GM13977 (cell line): ENCODE measurements around the gene EDIL3.

ENCODE experiments used
- DNase-seq: peaks from one replicate; pipeline ENCODE4 v3.0.0; 2012; ENCODE audit warnings: low spot score
- in situ Hi-C: fragments of 300-500 bp; cut with MboI; formaldehyde crosslinking; loops from one replicate; pipeline ENCODE4 v1.12.0; 2022; ENCODE audit warnings: low sequenced_read_pairs, low pct_unique_long_range_greater_than_20kb, mixed read lengths, inconsistent platforms; ENCODE audit not compliant: unreplicated experiment
- TF ChIP-seq, protein P1 (sequence below): IDR thresholded peaks from 2 replicates; pipeline ENCODE4 v1.5.1; 2012; ENCODE audit warnings: mild to moderate bottlenecking, control low read depth; ENCODE audit not compliant: insufficient read depth; ENCODE audit errors: extremely low read depth, missing control alignments

The EDIL3 gene

DNA sequence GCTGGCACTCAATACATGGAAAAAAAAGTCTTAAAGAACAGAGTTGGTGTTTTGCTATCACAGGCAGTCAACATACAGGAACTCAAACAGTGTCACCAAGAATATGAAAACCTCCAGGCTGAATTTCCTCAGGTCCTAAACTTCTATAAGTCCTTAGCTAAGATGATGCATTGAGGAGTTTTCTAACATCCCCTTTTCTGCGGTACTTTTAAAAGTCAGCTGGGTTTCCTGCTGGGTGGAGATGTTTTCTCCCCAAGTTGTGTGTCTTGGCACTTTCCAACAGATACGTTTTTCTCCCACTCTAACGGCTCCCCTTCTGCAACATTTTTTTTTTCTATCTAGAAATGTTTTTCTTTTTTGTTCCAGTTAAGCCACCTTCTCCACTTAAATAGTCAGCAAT lies 419.2 kb downstream of the EDIL3 start:
- TF ChIP-seq, protein P1, sequence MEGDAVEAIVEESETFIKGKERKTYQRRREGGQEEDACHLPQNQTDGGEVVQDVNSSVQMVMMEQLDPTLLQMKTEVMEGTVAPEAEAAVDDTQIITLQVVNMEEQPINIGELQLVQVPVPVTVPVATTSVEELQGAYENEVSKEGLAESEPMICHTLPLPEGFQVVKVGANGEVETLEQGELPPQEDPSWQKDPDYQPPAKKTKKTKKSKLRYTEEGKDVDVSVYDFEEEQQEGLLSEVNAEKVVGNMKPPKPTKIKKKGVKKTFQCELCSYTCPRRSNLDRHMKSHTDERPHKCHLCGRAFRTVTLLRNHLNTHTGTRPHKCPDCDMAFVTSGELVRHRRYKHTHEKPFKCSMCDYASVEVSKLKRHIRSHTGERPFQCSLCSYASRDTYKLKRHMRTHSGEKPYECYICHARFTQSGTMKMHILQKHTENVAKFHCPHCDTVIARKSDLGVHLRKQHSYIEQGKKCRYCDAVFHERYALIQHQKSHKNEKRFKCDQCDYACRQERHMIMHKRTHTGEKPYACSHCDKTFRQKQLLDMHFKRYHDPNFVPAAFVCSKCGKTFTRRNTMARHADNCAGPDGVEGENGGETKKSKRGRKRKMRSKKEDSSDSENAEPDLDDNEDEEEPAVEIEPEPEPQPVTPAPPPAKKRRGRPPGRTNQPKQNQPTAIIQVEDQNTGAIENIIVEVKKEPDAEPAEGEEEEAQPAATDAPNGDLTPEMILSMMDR: no peak
- in situ Hi-C loops: no loop called here
- no peak for DNase-seq

- in situ Hi-C loops: no loop called here
- no peak for DNase-seq
- TF ChIP-seq, protein P1: no peak
Measured at GRCh38 chr5:83964271-83964670, 420.4 kb downstream of the EDIL3 start.

- DNase-seq: no peak
- TF ChIP-seq, protein P1: no peak
- in situ Hi-C loops: no loop called here
Measured at GRCh38 chr5:83957188-83957587, 427.5 kb downstream of the EDIL3 start.

GRCh38 chr5:83956386-83956785 lies 428.3 kb downstream of the EDIL3 start:
- in situ Hi-C loops: no loop called here
- no peak for DNase-seq
- TF ChIP-seq, protein P1: no peak

GRCh38 chr5:83955916-83956315 lies 428.8 kb downstream of the EDIL3 start:
- TF ChIP-seq, protein P1: no peak
- DNase-seq: no peak
- in situ Hi-C loops: no loop called here

- TF ChIP-seq, protein P1: no peak
- in situ Hi-C loops: no loop called here
- no peak for DNase-seq
Measured at GRCh38 chr5:83947763-83948162, 436.9 kb downstream of the EDIL3 start.

- in situ Hi-C loops: no loop called here
- TF ChIP-seq, protein P1: no peak
- no peak for DNase-seq
Measured at GRCh38 chr5:83946516-83946915, 438.2 kb downstream of the EDIL3 start.
